Measurements from ENCODE around the gene AUTS2. TPM values are rescaled to one million over a fixed set of nuclear protein-coding genes. Genes with fewer than 3 reads are reported as not detected.

The AUTS2 gene
- total RNA-seq, 1 experiment from 2014 or later: 256 TPM

DNA sequence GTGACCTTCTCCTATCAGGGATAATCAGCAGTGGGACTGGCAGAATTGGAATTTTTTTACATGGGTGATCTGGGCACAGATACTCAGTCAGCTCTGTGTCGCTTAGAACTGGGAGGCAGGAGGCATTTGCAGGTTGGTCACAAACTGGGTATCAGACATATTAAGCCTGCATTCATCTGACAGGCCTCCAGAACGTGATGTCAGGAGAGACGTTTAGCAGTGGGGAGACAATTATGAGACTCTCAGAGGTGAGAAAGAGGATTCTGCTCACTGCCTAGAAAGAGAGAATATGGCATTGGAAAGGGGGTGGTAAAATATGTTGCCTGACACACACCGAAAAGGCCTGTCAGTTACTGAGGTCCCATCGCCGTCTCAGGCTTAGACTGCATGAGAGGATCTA, 816.1 kb downstream of the AUTS2 start:
- H3K79me2 ChIP-seq (ENCODE audit: insufficient read depth, low read length): no peaks in the 10 kb centered on the region
- no peak overlapping the region for H3K56ac ChIP-seq (ENCODE audit: insufficient read length, low read depth, low read length)
- no peak overlapping the region for H4K5ac ChIP-seq (ENCODE audit: insufficient read length, low read depth, low read length)
- WGBS (ENCODE audit: extremely low coverage, insufficient read length, low lambda C conversion rate): no CpG with 5 or more reads among the region's 6 CpGs
- H3K4me1 Mint-ChIP-seq: peaks cover 25 to 26% of the 10 kb centered on the region in 2 experiments
- no peak overlapping the region for H2BK5ac ChIP-seq (ENCODE audit: insufficient read length, low read length)
- no peak overlapping the region for H3T11ph ChIP-seq (ENCODE audit: low read length)
- no peak overlapping the region for H3K27ac ChIP-seq (ENCODE audit: insufficient read length, low read depth, low read length)
- no peak overlapping the region for H2BK12ac ChIP-seq (ENCODE audit: insufficient read length, low read depth, low read length)
- DNase-seq: no peak
- H4K8ac ChIP-seq (replicated peaks; ENCODE audit: insufficient read length, low read depth, low read length): no peak overlapping the region
- H2AK5ac ChIP-seq (ENCODE audit: insufficient read length, low read length): no peak overlapping the region
- no peak overlapping the region for H3K4me3 Mint-ChIP-seq
- peaks cover 4% of the 10 kb centered on the region; the same call in 1 of the 2 replicates for H3K4me1 ChIP-seq (ENCODE audit: insufficient read depth, low read length)
- no peak overlapping the region for H3K27ac Mint-ChIP-seq
- H3K23me2 ChIP-seq (ENCODE audit: insufficient read length, low read depth, low read length, poor library complexity, severe bottlenecking): no peaks in the 10 kb centered on the region
- TF ChIP-seq, protein P1, sequence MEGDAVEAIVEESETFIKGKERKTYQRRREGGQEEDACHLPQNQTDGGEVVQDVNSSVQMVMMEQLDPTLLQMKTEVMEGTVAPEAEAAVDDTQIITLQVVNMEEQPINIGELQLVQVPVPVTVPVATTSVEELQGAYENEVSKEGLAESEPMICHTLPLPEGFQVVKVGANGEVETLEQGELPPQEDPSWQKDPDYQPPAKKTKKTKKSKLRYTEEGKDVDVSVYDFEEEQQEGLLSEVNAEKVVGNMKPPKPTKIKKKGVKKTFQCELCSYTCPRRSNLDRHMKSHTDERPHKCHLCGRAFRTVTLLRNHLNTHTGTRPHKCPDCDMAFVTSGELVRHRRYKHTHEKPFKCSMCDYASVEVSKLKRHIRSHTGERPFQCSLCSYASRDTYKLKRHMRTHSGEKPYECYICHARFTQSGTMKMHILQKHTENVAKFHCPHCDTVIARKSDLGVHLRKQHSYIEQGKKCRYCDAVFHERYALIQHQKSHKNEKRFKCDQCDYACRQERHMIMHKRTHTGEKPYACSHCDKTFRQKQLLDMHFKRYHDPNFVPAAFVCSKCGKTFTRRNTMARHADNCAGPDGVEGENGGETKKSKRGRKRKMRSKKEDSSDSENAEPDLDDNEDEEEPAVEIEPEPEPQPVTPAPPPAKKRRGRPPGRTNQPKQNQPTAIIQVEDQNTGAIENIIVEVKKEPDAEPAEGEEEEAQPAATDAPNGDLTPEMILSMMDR (conservative IDR thresholded peaks at IDR 0.05): no peak
- no peak overlapping the region for H2BK120ac ChIP-seq (ENCODE audit: low read depth, low read length, poor library complexity, severe bottlenecking)
- no peak overlapping the region for H3K4me2 ChIP-seq (ENCODE audit: insufficient read depth, insufficient read length, low read length)
- no peaks in the 10 kb centered on the region for H3K9me3 ChIP-seq (ENCODE audit: control insufficient read depth, low read depth, low read length)
- H3K14ac ChIP-seq (ENCODE audit: insufficient read depth, low read length): no peak overlapping the region
- H3K23ac ChIP-seq (ENCODE audit: insufficient read length, low read depth, low read length): no peak overlapping the region
- no peaks in the 10 kb centered on the region for H4K20me1 ChIP-seq (ENCODE audit: control insufficient read depth, insufficient read depth, insufficient read length)
- H2BK15ac ChIP-seq (ENCODE audit: low read depth, low read length): no peak overlapping the region
- no peak overlapping the region for H2AFZ ChIP-seq (ENCODE audit: low read length)
- no peaks in the 10 kb centered on the region for H3K27me3 ChIP-seq (ENCODE audit: insufficient read depth, low read length)
- no peaks in the 10 kb centered on the region for H3K36me3 Mint-ChIP-seq (ENCODE audit: insufficient read depth in 1 of 3, low read depth in 3 of 3)
- no peaks in the 10 kb centered on the region for H3K79me1 ChIP-seq (ENCODE audit: insufficient read depth, low read depth, low read length, poor library complexity, severe bottlenecking)
- no peak overlapping the region for H2BK20ac ChIP-seq (ENCODE audit: low read depth, low read length, poor library complexity, severe bottlenecking)
- H3K9ac ChIP-seq (ENCODE audit: extremely low read depth, insufficient read length, low read length): no peak overlapping the region
- no peak overlapping the region for H3K18ac ChIP-seq (ENCODE audit: insufficient read length, low read depth, low read length)
- H3K4ac ChIP-seq (ENCODE audit: low read depth, low read length): no peak overlapping the region
- no peak overlapping the region for H4K91ac ChIP-seq (ENCODE audit: insufficient read length, low read depth, low read length)
- H3K9me3 Mint-ChIP-seq: no peaks in the 10 kb centered on the region
- H3K27me3 Mint-ChIP-seq (ENCODE audit: low read depth): peaks cover 12% of the 10 kb centered on the region

All from H9 (cell line).